NCI-H1417 treated with DMSO at 0.1 percent for 48 hours (cell line): ENCODE measurements around the gene ARHGAP26.

Source experiments
- DNase-seq: peaks from one replicate; lab custom pipeline; 2025; lab: John Stamatoyannopoulos, UW

ARHGAP26 gene

GRCh38 chr5:143274952-143275351 lies 504.8 kb downstream of the ARHGAP26 start:
- DNase-seq: no peak

- DNase-seq: no peak
These were observed 505.6 kb downstream of the ARHGAP26 start for GRCh38 chr5:143275512-143276363.

- no peak for DNase-seq
These were observed 507.4 kb downstream of the ARHGAP26 start for GRCh38 chr5:143277536-143277935.
